ENCODE measurements around the gene UTS2.

GRCh38 chr1:7845761-7846160, 7.1 kb downstream of the UTS2 start:
- TF ChIP-seq, protein P1, sequence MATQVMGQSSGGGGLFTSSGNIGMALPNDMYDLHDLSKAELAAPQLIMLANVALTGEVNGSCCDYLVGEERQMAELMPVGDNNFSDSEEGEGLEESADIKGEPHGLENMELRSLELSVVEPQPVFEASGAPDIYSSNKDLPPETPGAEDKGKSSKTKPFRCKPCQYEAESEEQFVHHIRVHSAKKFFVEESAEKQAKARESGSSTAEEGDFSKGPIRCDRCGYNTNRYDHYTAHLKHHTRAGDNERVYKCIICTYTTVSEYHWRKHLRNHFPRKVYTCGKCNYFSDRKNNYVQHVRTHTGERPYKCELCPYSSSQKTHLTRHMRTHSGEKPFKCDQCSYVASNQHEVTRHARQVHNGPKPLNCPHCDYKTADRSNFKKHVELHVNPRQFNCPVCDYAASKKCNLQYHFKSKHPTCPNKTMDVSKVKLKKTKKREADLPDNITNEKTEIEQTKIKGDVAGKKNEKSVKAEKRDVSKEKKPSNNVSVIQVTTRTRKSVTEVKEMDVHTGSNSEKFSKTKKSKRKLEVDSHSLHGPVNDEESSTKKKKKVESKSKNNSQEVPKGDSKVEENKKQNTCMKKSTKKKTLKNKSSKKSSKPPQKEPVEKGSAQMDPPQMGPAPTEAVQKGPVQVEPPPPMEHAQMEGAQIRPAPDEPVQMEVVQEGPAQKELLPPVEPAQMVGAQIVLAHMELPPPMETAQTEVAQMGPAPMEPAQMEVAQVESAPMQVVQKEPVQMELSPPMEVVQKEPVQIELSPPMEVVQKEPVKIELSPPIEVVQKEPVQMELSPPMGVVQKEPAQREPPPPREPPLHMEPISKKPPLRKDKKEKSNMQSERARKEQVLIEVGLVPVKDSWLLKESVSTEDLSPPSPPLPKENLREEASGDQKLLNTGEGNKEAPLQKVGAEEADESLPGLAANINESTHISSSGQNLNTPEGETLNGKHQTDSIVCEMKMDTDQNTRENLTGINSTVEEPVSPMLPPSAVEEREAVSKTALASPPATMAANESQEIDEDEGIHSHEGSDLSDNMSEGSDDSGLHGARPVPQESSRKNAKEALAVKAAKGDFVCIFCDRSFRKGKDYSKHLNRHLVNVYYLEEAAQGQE (IDR thresholded peaks at IDR 0.05; ENCODE audit: insufficient read depth in 1 of 2, low read depth in 2 of 2, low read length in 2 of 2), result no peak
- TF ChIP-seq POLR2AphosphoS5 (IDR thresholded peaks at IDR 0.05; ENCODE audit: low read depth, low read length), result no peak

All from PFSK-1 (cell line).